Activated CD8-positive, alpha-beta memory T cell treated with anti-CD3 and anti-CD28 coated beads for 4 hours (primary cell): Measurements from ENCODE around the gene HNRNPH1.

ENCODE experiments used
- DNase-seq, 2 donors: peaks; one replicate each; pipeline ENCODE4 v3.0.0-alpha.2; 2020; ENCODE audit warnings: low read depth in 2 of 2

The HNRNPH1 gene

DNA sequence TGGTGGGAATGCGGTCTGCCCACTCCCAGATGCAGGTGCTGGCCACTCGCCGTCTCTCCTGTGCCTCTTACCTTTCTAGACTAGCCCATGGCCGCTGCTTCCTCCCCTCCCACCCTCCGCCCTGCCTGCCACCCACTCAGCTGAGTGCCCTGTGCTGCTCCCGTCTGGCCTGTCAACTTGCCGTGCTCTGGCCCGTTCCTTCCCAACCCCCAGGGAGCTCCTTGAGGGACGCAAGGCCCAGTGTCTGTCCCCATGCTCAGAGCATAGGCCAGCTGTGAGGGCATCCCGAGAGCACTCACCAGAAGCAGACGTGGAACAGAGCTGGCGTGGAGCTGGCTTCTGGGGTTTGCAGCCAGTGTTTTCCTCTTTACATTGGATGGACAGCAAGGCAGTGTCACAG lies 20.2 kb downstream of the HNRNPH1 start:
- DNase-seq = no peak

DNA sequence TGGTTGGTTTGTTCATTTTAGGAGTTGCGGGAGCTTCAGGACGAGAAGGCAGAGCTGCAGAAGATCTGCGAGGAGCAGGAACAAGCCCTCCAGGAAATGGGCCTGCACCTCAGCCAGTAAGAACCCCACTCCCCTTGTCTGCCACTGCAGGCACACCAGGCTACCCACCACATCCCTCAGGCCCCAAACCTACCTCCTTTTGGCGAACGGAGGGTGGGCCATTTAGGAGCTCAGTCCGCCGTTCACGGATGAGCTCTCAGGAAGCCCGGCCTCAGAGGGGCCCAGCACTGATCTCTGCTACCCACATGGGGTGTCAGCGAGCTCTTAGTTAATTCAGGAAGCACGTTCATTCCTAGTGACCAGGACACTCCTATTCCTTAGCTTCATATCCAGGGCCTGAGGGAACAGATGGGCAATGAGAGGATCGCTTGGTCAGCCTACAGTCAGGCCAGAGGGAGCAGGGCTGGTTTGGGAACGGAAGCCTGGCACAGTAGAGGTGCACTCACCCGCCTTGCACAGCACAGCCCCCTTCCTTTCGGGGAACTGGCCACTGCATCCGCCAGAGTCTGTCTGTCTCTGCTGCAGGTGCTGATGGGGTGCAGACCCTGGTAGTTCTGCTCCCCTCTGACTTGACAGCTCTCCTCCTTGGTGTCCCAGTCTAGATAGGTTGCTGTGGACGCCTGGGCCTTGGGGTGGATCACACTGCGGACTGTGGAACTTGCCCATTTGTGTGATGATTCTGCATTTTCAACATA lies 21.4 kb downstream of the HNRNPH1 start:
- DNase-seq = no peak

DNA sequence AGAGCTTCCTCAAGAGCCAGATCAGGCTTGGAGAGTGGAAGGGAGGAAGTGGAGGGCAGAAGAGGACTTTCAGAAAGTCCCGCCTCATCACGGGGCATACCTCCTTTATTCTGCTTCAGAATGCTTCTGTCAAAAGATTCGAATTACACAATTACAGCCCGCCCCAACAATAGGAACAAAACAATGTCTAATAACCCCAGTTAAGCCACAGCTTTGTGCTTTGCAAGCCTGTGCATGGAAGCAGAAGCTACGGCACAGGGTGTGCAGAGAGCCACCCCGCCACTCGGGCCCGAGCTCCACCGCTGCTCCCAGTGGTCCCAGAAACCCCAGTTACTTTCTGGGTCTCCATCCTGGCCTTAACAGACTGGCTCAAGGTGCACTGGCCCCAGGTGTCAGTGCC lies 23.5 kb downstream of the HNRNPH1 start:
- DNase-seq = no peak

DNA sequence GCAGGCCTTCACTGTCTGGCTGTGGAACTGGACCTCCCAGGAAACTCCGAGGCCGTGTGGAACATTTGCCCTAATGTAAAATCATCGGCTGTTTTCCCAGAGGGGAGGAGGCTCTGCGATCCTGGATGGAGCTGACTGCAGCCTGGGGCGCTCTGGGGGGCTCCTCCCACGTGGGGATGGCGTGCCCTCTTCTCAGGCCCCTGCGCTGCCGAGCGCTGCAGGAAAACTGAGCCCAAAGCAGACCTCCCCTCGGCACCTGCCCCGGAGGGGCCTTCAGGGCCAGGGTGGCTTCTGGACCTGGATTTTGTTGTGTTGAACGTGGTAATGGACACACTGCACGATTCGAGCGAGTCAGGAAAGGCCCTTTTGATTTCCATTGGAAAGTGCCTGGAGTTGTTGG lies 23.9 kb downstream of the HNRNPH1 start:
- no peak for DNase-seq

DNA sequence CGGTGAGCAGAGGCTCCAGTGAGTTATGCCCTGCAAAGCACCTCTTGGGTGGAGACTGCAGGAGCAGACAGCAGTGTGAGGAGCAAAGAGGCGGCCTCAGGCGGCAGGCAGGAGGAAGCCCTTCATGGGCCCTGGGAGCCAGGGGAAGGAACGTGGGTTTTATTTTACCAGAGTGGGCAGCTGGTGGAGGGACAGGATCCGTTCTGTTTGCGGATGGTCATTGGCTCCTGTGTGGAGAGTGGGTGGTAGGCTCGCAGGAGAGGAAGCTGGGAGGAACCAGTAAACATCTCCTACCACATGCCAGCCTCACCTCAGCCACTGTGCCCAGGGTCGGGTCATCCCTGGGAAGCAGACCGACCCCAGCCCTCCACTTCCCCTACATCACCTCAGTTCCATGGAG lies 24.4 kb downstream of the HNRNPH1 start:
- DNase-seq = no peak

DNA sequence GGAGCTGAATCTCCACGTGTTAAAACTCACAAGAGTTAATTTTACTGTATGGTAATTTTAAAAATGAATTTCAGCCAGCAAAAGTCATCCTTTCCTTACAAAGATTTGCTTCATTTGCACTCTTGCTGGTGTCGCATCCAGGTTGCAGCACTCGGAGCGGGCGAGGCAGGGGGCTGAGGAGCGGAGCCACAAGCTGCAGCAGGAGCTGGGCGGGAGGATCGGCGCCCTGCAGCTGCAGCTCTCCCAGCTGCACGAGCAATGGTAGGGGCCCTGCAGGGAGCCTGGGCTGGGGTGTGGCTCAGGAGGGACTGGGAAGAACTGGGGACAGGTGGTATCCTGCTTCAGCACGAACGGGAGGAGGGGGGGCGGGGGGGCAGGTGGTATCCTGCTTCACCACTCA lies 27.1 kb downstream of the HNRNPH1 start:
- DNase-seq = no peak

DNA sequence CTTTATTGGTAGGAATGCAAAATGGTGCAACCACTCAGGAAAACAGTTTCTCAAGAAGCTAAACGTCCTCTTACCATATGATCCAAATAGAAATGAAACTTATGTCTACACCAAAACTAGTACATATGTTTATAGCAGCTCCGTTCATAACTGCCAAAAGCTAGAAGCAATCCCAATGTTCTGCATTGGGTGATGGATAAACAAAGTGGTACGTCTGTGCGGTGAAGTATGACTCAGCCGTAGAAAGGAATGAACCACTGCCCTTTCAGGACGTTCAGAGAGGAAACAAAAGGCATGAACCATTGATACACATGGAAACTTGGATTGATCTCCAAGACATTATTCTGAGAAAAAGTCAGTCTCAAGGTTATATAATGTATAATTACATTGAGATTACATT lies 27.6 kb downstream of the HNRNPH1 start:
- DNase-seq = no peak

DNA sequence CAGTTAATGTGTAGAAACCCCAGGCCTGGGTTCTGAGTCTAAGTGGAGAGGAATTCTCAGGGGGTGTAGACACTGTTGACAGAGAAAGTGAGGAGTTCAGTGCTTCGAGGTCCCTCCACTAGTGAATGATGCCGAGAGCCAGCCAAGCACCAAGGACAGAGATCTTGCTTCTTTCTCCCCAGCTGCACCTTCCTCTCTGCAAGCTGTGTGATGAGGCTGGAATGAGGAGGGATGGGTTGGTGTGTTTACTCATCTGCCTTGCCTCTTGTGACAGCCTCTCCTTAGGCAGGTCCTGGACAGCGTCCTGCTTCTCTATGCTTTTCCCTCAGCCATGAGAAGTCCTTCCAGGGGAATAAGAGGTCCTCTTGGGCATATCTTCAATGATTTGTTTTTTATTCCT lies 35.3 kb downstream of the HNRNPH1 start:
- DNase-seq = no peak

DNA sequence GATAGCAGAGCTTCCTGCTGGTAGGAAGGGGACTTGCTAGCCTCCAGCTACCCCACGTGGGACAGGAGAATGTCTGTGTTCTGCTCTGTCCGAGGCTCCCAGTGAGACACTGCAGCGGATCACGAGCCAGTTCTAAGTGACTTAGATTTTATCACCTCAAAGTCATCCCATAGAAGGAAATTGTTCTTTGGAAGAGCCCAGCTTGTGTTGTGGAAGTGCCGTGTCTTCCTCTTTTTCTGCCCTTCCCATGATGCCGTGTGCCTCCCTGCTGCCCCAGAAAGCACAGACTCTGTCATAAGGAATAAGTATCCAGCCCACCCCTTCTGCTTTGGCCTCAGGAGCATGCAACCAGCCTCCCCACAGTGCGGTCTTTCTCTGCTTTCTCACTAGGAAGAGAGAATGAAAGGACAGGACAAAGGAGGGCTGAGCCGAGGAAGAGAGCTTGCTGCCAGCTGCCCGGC lies 37.5 kb downstream of the HNRNPH1 start:
- no peak for DNase-seq

DNA sequence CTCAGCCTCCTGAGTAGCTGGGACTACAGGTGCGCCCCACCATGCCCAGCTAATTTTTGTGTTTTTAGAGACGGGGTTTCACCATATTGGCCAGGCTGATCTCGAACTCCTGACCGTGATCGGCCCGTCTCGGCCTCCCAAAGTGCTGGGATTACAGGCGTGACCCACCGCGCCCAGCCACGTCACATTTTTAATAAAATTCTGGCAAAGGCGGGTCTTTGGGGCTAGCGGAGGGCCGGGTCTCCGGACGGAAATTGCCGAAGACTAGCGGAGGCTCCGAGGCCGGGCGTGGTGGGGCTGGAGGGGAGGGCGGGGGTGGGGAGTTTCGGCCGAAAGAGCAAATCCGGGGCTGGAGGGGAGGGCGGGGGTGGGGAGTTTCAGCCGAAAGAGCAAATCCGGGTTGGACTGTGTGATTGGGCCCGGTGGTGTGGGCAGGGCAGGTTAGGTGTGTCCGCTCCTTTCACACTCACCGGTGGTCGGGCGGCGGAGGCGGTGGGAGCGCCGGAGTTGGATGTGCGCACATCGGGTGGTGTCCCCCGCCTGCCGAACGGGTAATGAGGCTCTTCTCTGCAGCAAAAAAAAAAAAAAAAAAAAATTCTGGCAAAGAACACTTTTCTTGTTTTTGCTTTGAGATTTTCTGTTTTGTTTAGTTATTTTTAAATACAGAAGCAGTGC lies 46.0 kb downstream of the HNRNPH1 start:
- DNase-seq = no peak

DNA sequence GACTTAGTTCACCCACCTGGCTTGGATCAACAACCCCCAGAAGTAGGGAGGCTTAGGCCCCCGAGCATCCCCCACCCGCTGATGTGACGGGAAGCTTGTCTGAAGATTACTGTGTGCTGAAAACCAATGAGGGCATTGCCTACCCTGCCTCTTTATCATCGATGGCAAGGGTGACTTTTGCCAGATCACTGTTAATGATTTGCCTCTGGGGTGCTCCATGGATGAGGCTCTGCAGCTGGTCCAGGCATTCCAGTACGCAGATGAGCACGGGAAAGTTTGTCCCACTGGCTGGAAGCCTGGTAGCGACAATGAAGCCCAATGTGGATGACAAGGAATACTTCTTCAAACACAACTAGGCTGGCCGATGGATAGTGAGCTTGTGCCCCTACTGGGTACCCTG lies 51.1 kb downstream of the HNRNPH1 start:
- no peak for DNase-seq

DNA sequence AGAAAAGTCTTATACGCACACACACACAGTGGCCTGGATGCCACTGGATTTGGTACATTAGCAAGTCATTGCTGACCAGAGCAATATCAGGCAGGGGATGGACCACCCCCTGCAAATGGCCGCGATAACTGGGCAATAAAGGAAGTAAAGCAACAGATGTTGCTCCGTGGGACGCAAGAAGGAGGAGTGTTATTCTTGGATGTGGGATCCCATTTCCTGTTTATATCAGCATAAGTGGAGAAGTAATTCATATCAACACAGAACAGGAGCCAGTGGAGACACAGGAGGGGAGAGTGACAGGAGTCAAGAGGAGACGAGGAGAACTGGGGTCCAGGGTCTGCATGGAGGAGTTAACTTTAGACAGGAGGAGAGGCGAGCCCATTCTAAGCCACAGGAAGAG lies 54.8 kb downstream of the HNRNPH1 start:
- DNase-seq = no peak

DNA sequence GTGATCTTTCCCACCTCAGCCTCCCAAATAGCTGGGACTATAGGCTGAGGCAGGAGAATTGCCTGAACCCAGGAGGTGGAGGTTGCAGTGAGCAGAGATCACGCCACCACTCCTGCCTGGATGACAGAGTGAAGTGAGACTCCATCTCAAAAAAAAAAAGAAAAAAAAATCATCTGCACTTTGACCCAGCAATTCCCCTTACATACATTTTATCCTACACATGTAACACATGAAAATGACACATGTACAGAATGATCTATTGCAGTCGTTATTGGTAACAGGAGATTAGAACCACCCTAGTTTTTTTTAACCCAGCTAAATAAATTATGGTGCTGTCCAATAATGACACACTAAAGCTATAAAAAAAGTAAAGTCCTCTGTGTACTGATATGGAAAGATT lies 58.9 kb downstream of the HNRNPH1 start:
- DNase-seq = no peak
